Stimulated activated memory B cell treated with anti-CD40 and anti-IgM and Interleukin-4, amounts not matched to agents 10 μg/mL and 1 μg/mL and 100 μg/mL, for 72 hours (primary cell): Measurements from ENCODE around the gene DOLK.
"Not testable (repeated sequence)": the region's sequence is repeated elsewhere in the genome, so short reads cannot be mapped to it uniquely, and the experiment has no call there.

Experiments used
- ATAC-seq: fragments of 150-1000 bp; cut with Tn5 transposase; 2 replicates; pipeline ENCODE4 v1.10.0; 2021
- H3K27ac Mint-ChIP-seq: one replicate; pipeline ENCODE4 v1.8.0; 2022; ENCODE audit warnings: mild to moderate bottlenecking, mixed read lengths
- H3K27me3 Mint-ChIP-seq: one replicate; pipeline ENCODE4 v1.8.0; 2022; ENCODE audit warnings: mixed read lengths
- H3K36me3 Mint-ChIP-seq: one replicate; pipeline ENCODE4 v1.8.0; 2022; ENCODE audit warnings: mixed read lengths
- H3K4me1 Mint-ChIP-seq: one replicate; pipeline ENCODE4 v1.8.0; 2022; ENCODE audit warnings: mixed read lengths
- H3K4me3 Mint-ChIP-seq: one replicate; pipeline ENCODE4 v1.8.0; 2022; ENCODE audit warnings: mild to moderate bottlenecking, moderate library complexity, mixed read lengths
- H3K9me3 Mint-ChIP-seq: one replicate; pipeline ENCODE4 v1.8.0; 2022; ENCODE audit warnings: mixed read lengths

Gene DOLK

DNA sequence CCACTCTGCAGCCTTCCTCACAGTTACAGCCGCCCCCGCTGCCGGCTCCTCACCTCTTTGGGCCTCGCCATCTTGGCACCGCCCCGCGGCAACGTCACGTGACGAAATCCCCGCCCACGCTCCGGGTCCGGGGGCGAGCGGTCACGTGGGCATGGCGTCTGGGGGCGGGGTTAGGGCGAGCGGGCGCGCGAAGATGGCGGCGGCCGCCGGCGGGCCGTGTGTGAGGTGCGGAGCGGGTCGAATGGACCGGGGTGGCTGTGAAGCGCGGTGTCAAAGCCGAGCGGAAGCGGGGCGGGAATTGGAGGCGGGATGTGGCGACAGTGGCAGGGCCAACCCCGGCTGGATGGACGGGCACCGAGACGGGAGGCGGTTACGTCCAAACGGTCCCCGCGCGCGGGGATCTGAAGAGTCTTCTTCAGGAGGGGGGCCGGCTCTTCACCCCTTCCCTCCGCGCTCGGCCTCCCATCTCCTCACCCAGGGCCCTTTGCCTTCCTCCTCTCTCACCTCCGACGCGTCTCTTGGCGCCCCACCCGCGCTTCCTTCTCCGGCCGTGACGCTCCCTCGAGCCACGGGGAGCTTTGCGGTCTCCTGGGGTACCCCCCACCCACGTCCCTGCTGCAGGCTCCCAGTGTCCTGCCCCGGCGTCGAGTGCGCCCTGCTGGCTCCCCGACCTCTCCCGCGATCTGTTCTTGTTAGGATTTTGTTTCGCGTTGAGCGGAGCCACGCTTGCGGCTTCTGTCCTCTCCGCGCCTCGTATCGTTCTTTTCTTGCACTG, at the start of gene DOLK, which contains the start of gene NUP188:
DOLK (minus strand) TSS at position 77 of the 775 bp plus-strand sequence. CDS start 300 bp downstream, outside the sequence.
NUP188 (plus strand) TSS at position 173 of the 775 bp plus-strand sequence; CDS start at position 194, 21 bp downstream.
- Mint-ChIP-seq H3K9me3 (no peaks in the 10 kb centered on the region), H3K4me1 (peaks cover 28% of the 10 kb centered on the region), H3K27ac (peak within 1 kb of the TSS; percentile 95), H3K4me3 (peak within 1 kb of the TSS; percentile 88), H3K27me3 (no peaks in the 10 kb centered on the region), H3K36me3 (peaks cover 8% of the 10 kb centered on the region)
- peak; percentile 91 for ATAC-seq

DNA sequence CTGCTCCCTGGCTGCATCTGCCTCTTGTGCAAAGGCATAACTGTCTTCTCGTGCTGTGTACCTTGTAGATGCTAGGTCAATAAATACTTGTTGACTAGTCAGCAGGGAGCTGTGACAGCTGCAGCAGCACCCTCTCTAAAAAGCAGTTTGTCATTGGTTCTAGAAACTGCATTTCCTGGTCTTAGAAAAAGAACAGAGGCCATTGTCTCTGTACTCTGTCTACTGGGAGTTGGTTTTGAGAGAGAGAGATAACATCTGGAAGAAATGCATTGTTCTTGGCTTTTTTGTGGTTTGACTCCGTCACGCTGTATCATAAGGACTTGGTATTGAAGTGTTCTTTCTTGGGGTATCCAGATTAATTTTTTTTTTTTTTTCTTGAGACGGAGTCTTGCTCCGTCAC, 48.4 kb upstream of the DOLK start:
- Mint-ChIP-seq H3K9me3 (no peaks in the 10 kb centered on the region), H3K27ac (no peak overlapping the region), H3K27me3 (no peaks in the 10 kb centered on the region), H3K4me3 (no peak overlapping the region), H3K36me3 (peaks cover 76% of the 10 kb centered on the region), H3K4me1 (no peaks in the 10 kb centered on the region)
- no peak for ATAC-seq

DNA sequence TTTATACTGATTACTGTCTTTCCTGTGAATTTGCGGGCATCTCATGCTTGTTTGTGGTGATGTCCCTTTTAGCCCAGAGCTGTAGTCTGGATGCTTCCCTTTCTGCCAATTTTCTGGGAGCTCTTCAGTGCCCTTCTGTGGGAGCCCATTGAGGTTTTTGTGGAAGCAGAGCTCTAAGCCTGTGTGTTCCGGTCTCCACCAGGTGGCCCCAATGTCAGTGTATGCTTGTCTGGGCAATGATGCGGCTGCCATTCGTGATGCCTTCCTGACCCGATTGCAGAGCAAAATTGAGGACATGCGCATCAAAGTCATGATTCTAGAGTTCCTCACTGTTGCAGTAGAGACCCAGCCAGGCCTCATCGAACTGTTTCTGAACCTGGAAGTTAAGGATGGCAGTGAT, 45.6 kb upstream of the DOLK start:
- Mint-ChIP-seq H3K4me1 (no peaks in the 10 kb centered on the region), H3K27me3 (no peaks in the 10 kb centered on the region), H3K27ac (no peak overlapping the region), H3K4me3 (no peak overlapping the region), H3K9me3 (no peaks in the 10 kb centered on the region), H3K36me3 (peaks cover 62% of the 10 kb centered on the region)
- ATAC-seq = no peak

DNA sequence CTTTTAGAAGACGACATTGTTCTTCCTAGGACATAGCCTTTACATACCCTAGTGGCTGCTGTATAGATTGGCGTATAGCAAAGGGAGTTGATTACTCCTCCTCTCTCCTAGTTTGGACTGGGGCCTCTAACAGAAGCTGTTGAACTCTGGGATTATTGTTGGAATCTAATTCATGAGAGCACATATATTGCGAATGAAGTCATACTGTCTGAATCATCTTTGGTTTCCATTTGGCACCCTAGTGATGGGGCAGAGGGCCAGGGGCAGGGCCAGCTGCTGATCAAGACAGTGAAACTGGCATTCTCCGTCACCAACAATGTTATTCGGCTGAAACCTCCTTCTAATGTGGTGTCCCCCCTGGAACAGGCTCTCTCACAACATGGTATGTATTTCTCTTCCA, 40.4 kb upstream of the DOLK start:
- Mint-ChIP-seq H3K4me3 (no peak overlapping the region), H3K27me3 (no peaks in the 10 kb centered on the region), H3K36me3 (peaks cover 67% of the 10 kb centered on the region), H3K4me1 (no peaks in the 10 kb centered on the region), H3K27ac (no peak overlapping the region), H3K9me3 (no peaks in the 10 kb centered on the region)
- no peak for ATAC-seq

DNA sequence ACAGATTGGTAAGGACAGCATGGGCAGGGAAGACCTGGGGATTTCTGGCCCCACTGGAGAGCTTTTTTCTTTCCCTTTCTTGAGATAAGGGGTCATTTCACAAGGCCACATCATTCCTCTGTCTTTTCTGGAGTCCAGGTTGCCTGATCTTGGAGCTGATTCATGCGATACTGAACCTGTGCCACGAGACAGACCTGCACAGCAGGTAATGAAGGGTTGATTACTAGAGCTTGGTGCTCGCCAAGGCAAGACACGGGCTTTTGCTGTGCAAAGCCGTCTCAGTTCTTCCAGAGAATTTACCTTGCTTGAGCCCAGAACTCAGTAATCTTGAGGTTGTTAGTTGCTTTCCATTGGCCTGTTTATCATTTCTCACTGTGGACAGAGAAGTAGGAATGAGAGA, 39.3 kb upstream of the DOLK start:
- no peak for ATAC-seq
- Mint-ChIP-seq H3K27ac (no peak overlapping the region), H3K9me3 (no peaks in the 10 kb centered on the region)

DNA sequence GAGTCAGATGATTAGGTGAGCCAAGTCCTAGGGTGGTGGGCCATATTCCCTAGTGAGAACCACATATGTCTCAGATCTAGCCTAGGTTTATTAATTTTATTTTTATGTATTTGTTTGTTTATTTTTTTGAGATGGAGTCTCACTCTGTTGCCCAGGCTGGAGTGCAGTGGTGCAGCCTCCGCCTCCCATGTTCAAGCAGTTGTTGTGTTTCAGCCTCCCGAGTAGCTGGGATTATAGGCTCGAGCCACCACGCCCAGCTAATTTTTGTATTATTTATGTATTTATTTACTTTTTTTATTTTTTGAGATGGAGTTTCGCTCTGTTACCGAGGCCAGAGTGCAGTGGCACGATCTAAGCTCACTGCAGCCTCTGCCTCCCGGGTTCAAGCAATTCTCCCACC, 36.1 kb upstream of the DOLK start:
- no peak for ATAC-seq
- Mint-ChIP-seq H3K4me1 (no peaks in the 10 kb centered on the region), H3K27me3 (no peaks in the 10 kb centered on the region), H3K9me3 (no peaks in the 10 kb centered on the region), H3K27ac (no peak overlapping the region), H3K36me3 (peaks cover 87% of the 10 kb centered on the region), H3K4me3 (no peak overlapping the region)

More for the DNA sequence above, 39.3 kb upstream of the DOLK start:
- Mint-ChIP-seq H3K27me3 (no peaks in the 10 kb centered on the region), H3K4me3 (no peak overlapping the region), H3K36me3 (peaks cover 69% of the 10 kb centered on the region), H3K4me1 (no peaks in the 10 kb centered on the region)

DNA sequence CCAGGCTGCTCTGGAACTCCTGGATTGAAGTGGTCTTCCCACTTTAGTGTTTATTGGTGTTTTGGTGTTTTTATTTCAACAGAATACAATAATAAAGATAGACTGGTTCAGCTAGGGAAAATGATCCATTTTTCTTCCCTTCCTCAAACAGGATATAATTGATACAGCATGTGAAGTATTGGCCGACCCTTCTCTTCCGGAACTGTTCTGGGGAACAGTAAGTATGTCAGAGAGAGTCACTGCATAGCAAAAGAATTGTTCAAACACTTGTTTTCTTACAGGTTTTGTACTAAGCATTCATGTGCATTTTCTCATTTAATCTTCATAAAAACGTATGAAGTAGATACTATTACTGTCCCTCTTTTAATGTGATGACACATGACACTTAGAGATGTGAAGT, 31.7 kb upstream of the DOLK start:
- Mint-ChIP-seq H3K4me1 (no peaks in the 10 kb centered on the region), H3K27me3 (no peaks in the 10 kb centered on the region), H3K27ac (no peak overlapping the region), H3K36me3 (peaks cover 75% of the 10 kb centered on the region), H3K9me3 (no peaks in the 10 kb centered on the region), H3K4me3 (no peak overlapping the region)
- no peak for ATAC-seq

DNA sequence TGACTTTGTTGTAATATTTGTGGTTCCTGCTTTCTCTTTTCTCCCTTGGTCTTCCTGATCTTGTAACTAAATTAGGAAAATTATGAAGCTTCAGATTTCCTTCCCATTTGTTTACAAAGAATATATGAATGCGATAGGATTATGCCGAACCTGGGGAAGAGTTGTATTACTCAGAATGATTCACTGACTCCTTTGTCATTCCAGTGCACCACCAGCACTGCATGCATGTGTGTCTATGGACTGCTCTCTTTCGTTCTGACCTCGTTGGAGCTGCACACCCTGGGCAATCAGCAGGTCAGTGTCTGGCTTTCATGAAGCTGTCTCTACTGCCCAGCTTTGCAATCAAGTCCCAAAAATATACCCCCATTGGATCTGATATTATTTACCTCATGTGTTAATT, 25.6 kb upstream of the DOLK start:
- Mint-ChIP-seq H3K9me3 (no peaks in the 10 kb centered on the region), H3K4me3 (no peak overlapping the region), H3K4me1 (no peaks in the 10 kb centered on the region), H3K36me3 (peaks cover 75% of the 10 kb centered on the region), H3K27ac (no peak overlapping the region), H3K27me3 (no peaks in the 10 kb centered on the region)
- ATAC-seq = no peak

DNA sequence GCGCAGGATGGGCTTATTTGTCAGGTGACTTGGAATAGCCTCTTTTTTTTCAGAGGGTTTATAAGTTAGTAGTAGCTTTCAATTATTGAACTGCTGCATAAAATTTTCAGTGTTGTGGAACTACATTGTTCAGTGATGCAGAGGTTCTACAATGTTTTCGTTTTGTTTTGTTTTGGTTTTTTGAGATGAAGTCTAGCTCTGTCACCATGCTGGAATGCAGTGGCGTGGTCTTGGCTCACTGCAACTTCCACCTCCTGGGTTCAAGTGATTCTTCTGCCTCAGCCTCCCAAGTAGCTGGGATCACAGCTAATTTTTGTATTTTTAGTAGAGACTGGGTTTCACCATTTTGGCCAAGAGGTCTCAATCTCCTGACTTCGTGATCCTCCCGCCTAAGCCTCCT, 22.1 kb upstream of the DOLK start:
- Mint-ChIP-seq H3K36me3 (peaks cover 66% of the 10 kb centered on the region), H3K9me3 (no peaks in the 10 kb centered on the region), H3K27ac (no peak overlapping the region), H3K27me3 (no peaks in the 10 kb centered on the region), H3K4me3 (no peak overlapping the region), H3K4me1 (no peaks in the 10 kb centered on the region)
- ATAC-seq = no peak

DNA sequence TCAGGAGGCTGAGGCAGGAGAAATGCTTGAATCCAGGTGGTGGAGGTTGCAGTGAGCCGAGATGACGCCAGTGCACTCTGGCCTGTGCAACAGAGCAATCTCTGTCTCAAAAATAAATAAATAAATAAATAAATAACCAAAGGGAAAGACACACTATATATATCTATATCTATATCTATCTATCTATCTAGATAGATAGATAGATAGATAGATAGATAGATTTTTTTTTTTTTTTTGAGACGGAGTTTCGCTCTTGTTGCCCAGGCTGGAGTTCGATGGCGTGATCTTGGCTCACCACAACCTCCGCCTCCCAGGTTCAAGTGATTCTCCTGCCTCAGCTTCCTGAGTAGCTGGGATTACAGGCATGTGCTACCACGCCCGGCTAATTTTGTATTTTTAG, 14.0 kb upstream of the DOLK start:
- not testable (repeated sequence) for H3K9me3 Mint-ChIP-seq, ATAC-seq, H3K27me3 Mint-ChIP-seq, H3K27ac Mint-ChIP-seq, H3K4me3 Mint-ChIP-seq, H3K4me1 Mint-ChIP-seq
- peaks cover 43% of the 10 kb centered on the region for H3K36me3 Mint-ChIP-seq

DNA sequence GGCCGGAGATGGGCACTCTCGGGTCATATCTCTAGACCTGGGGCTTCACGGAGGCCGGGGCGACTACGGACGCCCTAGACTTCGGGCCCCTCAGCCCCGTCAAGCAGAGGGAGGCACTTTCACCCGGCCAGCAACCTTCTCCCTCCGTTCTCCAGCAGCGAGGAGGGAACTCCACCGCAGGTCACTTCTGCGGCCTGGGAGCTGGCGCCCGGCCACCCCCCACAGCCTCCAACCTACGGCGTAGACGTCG, 201 bp downstream of the DOLK start:
- peaks cover 28% of the 10 kb centered on the region for H3K4me1 Mint-ChIP-seq
- H3K27me3 Mint-ChIP-seq = no peaks in the 10 kb centered on the region
- peak overlapping the region; percentile 95 for H3K27ac Mint-ChIP-seq
- H3K36me3 Mint-ChIP-seq = peaks cover 8% of the 10 kb centered on the region
- peak overlapping the region; percentile 88 for H3K4me3 Mint-ChIP-seq
- ATAC-seq = no peak
- H3K9me3 Mint-ChIP-seq = no peaks in the 10 kb centered on the region

DNA sequence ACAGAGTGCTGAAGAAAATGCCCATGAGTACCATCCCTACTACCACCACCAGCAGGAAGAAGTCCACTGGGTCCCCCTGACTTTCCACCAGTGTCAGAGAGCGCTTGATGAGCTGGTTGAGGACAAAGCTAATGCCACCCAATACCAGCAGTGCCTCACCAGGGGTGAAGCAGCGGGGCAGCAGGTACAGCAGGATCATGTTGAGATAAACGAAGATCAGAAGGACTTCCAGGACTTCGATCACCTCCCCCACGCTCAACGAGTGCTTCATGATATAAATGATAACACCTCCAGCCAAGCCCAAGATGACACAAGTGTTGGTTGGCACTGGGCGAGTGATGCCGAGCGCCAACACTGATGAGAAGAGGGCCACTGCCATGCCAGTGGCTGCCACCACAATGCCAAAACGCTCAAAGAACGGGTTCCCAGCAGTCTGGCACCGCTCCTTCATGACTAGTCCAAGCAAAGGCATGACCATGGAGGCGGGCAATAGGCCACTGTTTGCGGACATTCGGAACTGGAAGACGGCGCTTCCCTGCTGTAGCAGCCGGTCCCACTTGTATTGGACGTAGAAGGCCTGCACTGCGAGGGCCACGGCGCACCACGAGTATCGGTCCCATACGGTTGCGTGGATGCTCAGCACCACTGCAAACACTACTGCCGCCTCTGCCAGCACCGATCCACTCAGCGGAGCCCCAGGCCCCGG, 679 bp downstream of the DOLK start:
- Mint-ChIP-seq H3K27ac (peak overlapping the region; percentile 95), H3K9me3 (no peaks in the 10 kb centered on the region), H3K27me3 (no peaks in the 10 kb centered on the region), H3K36me3 (peaks cover 8% of the 10 kb centered on the region), H3K4me1 (peaks cover 28% of the 10 kb centered on the region), H3K4me3 (peak overlapping the region; percentile 88)
- peak; percentile 50 for ATAC-seq

DNA sequence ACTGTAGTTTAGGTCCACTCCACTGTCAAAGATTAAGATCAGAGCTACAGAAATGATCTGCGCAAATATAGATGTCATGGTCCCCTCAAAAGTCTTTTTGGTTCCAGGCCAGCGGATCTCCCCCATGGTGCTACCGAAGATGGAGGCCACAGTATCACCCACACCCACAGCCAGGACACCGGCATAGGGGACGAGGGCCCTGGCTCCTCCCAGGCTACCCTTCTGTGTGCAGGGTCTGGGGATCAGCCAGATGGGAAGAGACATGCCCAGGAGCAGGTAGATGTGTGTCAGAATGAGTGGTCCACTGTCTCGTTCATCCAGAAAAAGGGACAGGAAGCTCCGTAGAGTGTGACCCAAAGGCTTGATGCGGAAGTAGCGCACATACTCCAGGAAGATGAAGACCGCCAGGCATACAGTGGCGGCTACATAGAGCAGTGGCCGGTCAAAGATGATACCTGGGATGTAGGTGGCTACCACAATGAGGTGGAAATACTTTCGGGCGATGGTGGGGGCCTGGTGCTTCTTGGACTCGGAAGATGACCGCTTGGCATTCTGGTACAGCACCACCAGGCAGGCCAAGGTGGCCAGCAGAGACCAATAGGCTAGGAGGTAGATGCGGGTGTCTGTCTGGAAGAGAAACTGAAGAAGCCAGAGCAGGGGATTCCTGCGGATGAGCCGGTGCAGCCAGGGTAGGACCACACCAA, 1.5 kb downstream of the DOLK start:
- Mint-ChIP-seq H3K36me3 (peaks cover 8% of the 10 kb centered on the region), H3K27ac (peak overlapping the region; percentile 95), H3K27me3 (no peaks in the 10 kb centered on the region), H3K9me3 (no peaks in the 10 kb centered on the region), H3K4me1 (peaks cover 28% of the 10 kb centered on the region), H3K4me3 (peak overlapping the region; percentile 88)
- ATAC-seq = no peak

DNA sequence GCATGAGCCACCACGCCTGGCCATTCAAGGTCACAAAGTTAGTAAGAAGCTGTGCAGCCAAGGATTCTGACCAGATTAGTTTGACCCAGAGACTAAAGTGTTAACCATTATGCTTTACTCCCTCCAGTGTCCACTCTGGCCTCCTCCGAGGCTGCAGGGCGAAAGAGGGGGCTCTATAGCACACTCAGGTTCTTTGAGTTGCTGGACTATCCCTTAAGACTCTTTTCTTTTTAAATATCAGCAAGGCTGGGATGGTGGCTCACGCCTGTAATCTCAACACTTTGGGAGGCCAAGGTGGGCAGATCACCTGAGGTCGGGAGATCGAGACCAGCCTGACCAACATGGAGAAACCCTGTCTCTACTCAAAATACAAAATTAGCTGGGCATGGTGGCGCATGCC, 2.4 kb downstream of the DOLK start:
- not testable (repeated sequence) for H3K27me3 Mint-ChIP-seq, H3K27ac Mint-ChIP-seq, H3K36me3 Mint-ChIP-seq, ATAC-seq, H3K4me3 Mint-ChIP-seq, H3K9me3 Mint-ChIP-seq
- peaks cover 28% of the 10 kb centered on the region for H3K4me1 Mint-ChIP-seq

DNA sequence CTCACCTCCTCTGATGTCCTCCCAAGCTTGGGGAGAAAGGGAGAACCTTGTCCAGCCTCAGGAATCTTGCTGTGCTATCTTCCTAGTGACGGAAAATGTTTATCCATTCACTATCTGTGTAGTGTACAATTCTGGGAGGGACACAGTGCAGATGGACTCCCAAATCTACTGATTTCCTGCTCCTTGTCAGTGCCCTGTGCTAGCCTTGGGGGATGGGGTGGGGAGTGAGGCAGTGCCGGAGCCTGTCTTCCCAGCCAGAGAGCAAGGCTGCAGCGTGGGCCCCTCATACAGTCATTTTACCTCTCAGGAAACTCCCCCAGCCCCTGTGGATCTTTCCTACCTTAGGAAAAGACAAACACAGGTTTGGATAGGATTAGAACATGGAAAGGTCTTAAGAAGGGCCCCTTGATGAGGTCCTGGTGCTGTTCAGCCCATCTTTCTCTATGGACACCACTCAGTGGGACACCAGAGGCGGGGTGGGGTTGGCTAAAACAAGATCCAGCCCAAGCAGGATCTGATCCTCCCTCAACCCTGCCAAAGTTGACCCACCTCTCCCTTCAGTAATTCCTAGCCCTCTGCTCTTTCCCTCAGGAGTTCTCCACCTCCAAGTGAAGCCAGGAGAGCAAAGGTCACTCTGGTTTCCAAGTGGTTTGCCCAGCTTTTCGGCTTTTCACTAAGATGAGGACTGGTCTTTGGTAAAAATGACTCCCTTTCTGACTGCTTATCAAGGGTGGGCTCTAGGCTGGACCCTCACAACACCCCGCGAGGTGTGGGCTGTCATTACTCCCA, 3.4 kb downstream of the DOLK start:
- no peak overlapping the region for H3K4me3 Mint-ChIP-seq
- no peak overlapping the region for H3K27ac Mint-ChIP-seq
- ATAC-seq = no peak
- peaks cover 8% of the 10 kb centered on the region for H3K36me3 Mint-ChIP-seq
- H3K4me1 Mint-ChIP-seq = peaks cover 28% of the 10 kb centered on the region
- no peaks in the 10 kb centered on the region for H3K27me3 Mint-ChIP-seq
- H3K9me3 Mint-ChIP-seq = no peaks in the 10 kb centered on the region
